Renal cortex interstitium (tissue), 15 donors: Measurements from ENCODE around the gene FKBP10. TPM values are rescaled to one million over a fixed set of nuclear protein-coding genes. Genes with fewer than 3 reads are reported as not detected.

Source experiments
- DNase-seq, 11 donors: peaks; one replicate each; pipeline ENCODE4 v3.0.0-alpha.2; 2013; ENCODE audit warnings: low read depth in 9 of 11, low spot score in 4 of 11; ENCODE audit errors: extremely low read depth in 1 of 11
- long read RNA-seq, 16 experiments: transcript quantifications; one replicate each; lab custom pipeline, GENCODE V29; 2026
- polyA plus RNA-seq, 3 donors: library from polyadenylated mRNA; unstranded; fragments of 120-200 nt; gene quantifications; one replicate each; pipeline ENCODE4 v1.2.1, GENCODE V29; 2013; ENCODE audit not compliant: insufficient read length in 3 of 3

FKBP10 gene, protein sequence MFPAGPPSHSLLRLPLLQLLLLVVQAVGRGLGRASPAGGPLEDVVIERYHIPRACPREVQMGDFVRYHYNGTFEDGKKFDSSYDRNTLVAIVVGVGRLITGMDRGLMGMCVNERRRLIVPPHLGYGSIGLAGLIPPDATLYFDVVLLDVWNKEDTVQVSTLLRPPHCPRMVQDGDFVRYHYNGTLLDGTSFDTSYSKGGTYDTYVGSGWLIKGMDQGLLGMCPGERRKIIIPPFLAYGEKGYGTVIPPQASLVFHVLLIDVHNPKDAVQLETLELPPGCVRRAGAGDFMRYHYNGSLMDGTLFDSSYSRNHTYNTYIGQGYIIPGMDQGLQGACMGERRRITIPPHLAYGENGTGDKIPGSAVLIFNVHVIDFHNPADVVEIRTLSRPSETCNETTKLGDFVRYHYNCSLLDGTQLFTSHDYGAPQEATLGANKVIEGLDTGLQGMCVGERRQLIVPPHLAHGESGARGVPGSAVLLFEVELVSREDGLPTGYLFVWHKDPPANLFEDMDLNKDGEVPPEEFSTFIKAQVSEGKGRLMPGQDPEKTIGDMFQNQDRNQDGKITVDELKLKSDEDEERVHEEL
- polyA plus RNA-seq: 100 to 1,000 TPM; 133 to 178 (median 165) TPM
- long read RNA-seq, donor 1, transcript FKBP10-201 (10 exons, 2,662 nt): major isoform, 13 of 55 reads
- long read RNA-seq, donor 1, partial matches to known transcripts: 35 of 55 reads
- long read RNA-seq, donor 1, other reads (novel, unspliced or antisense): 0 of 55 reads
- long read RNA-seq, donor 2, transcript FKBP10-201 (10 exons, 2,662 nt): major isoform, 21 of 81 reads
- long read RNA-seq, donor 2, partial matches to known transcripts: 55 of 81 reads
- long read RNA-seq, donor 2, other reads (novel, unspliced or antisense): 0 of 81 reads
- long read RNA-seq, donor 3, transcript FKBP10-201 (10 exons, 2,662 nt): major isoform, 38 of 84 reads
- long read RNA-seq, donor 3, partial matches to known transcripts: 40 of 84 reads
- long read RNA-seq, donor 3, other reads (novel, unspliced or antisense): 0 of 84 reads
- long read RNA-seq, donor 4, transcript FKBP10-201 (10 exons, 2,662 nt): major isoform, 26 of 50 reads
- long read RNA-seq, donor 4, partial matches to known transcripts: 19 of 50 reads
- long read RNA-seq, donor 4, other reads (novel, unspliced or antisense): 0 of 50 reads
- long read RNA-seq, donor 5: 0 reads
- long read RNA-seq, donor 6, transcript FKBP10-201 (10 exons, 2,662 nt): major isoform, 11 of 51 reads
- long read RNA-seq, donor 6, transcript FKBP10-204 (3 exons, 1,129 nt): minor isoform, 5 of 51 reads
- long read RNA-seq, donor 6, partial matches to known transcripts: 30 of 51 reads
- long read RNA-seq, donor 6, other reads (novel, unspliced or antisense): 0 of 51 reads
- long read RNA-seq, donor 7, transcript FKBP10-201 (10 exons, 2,662 nt): major isoform, 22 of 137 reads
- long read RNA-seq, donor 7, partial matches to known transcripts: 109 of 137 reads
- long read RNA-seq, donor 7, other reads (novel, unspliced or antisense): 0 of 137 reads
- long read RNA-seq, donor 8: 0 reads
- long read RNA-seq, donor 9, transcript FKBP10-201 (10 exons, 2,662 nt): major isoform, 26 of 49 reads
- long read RNA-seq, donor 9, partial matches to known transcripts: 20 of 49 reads
- long read RNA-seq, donor 9, other reads (novel, unspliced or antisense): 0 of 49 reads
- long read RNA-seq, donor 10, transcript FKBP10-201 (10 exons, 2,662 nt): major isoform, 14 of 33 reads
- long read RNA-seq, donor 10, partial matches to known transcripts: 15 of 33 reads
- long read RNA-seq, donor 10, other reads (novel, unspliced or antisense): 0 of 33 reads
- long read RNA-seq, donor 11, transcript FKBP10-201 (10 exons, 2,662 nt): major isoform, 20 of 59 reads
- long read RNA-seq, donor 11, partial matches to known transcripts: 8 of 59 reads
- long read RNA-seq, donor 11, other reads (novel, unspliced or antisense): 24 of 59 reads
- long read RNA-seq, donor 12, transcript FKBP10-201 (10 exons, 2,662 nt): major isoform, 5 of 12 reads
- long read RNA-seq, donor 12, partial matches to known transcripts: 5 of 12 reads
- long read RNA-seq, donor 12, other reads (novel, unspliced or antisense): 0 of 12 reads
- long read RNA-seq, donor 13: 0 reads
- long read RNA-seq, donor 14, transcript FKBP10-201 (10 exons, 2,662 nt): major isoform, 24 of 67 reads
- long read RNA-seq, donor 14, partial matches to known transcripts: 37 of 67 reads
- long read RNA-seq, donor 14, other reads (novel, unspliced or antisense): 0 of 67 reads
- long read RNA-seq, donor 15, transcript FKBP10-201 (10 exons, 2,662 nt): major isoform, 13 of 29 reads
- long read RNA-seq, donor 15, partial matches to known transcripts: 15 of 29 reads
- long read RNA-seq, donor 15, other reads (novel, unspliced or antisense): 0 of 29 reads
- long read RNA-seq, donor 16, transcript FKBP10-204 (3 exons, 1,129 nt): minor isoform, 13 of 482 reads
- long read RNA-seq, donor 16, transcript FKBP10-201 (10 exons, 2,662 nt): major isoform, 68 of 482 reads
- long read RNA-seq, donor 16, transcript FKBP10-207 (4 exons, 837 nt): minor isoform, 8 of 482 reads
- long read RNA-seq, donor 16, transcript FKBP10-205 (2 exons, 578 nt): minor isoform, 5 of 482 reads
- long read RNA-seq, donor 16, partial matches to known transcripts: 296 of 482 reads
- long read RNA-seq, donor 16, other reads (novel, unspliced or antisense): 92 of 482 reads

DNA sequence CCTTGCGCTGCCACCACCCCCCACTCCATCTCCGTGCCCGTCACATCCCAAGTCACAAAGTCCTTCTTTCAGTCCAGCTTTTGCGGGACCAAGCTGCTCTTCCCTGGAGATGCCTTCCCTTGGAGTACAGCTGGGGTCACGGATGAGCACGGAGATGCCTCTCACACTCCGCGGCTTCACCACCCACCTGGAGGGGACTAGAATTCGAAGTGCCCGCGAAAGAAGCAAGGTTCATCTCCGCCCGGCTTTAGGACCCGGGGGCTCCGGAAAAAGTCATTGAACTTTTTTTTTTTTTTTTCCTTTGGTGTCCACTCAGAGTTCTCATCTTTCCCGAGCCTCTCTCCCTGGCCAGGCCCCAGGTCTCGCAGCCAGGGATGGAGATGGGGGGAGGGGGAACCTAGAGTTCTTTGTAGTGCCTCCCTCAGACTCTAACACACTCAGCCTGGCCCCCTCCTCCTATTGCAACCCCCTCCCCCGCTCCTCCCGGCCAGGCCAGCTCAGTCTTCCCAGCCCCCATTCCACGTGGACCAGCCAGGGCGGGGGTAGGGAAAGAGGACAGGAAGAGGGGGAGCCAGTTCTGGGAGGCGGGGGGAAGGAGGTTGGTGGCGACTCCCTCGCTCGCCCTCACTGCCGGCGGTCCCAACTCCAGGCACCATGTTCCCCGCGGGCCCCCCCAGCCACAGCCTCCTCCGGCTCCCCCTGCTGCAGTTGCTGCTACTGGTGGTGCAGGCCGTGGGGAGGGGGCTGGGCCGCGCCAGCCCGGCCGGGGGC lies at the start of gene FKBP10:
FKBP10 (plus strand) TSS at position 624 of the 771 bp plus-strand sequence; CDS start at position 655, 31 bp downstream.
- DNase-seq: peak; percentile 81 to 93 (median 86)

- no peak for DNase-seq
Observed at GRCh38 chr17:41763327-41763726, 49.5 kb upstream of the FKBP10 start.

DNA sequence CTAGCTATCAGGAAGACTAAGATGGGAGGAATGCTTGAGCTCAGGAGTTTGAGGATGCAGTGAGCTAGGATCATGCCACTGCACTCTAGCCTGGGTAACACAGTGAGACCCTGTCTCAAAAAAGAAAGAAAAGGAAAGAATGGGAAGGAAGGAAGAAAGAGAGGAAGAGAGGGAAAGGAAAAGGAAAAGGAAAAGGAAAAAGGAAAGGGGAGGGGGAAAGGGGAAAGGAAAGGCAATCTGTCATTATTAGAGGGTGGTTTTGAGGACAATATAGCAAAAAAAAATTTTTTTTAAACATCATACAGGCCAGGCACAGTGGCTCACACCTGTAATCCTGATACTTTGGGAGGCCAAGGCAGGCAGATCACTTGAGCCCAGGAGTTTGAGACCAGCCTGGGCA lies 46.7 kb upstream of the FKBP10 start:
- DNase-seq: no peak

DNA sequence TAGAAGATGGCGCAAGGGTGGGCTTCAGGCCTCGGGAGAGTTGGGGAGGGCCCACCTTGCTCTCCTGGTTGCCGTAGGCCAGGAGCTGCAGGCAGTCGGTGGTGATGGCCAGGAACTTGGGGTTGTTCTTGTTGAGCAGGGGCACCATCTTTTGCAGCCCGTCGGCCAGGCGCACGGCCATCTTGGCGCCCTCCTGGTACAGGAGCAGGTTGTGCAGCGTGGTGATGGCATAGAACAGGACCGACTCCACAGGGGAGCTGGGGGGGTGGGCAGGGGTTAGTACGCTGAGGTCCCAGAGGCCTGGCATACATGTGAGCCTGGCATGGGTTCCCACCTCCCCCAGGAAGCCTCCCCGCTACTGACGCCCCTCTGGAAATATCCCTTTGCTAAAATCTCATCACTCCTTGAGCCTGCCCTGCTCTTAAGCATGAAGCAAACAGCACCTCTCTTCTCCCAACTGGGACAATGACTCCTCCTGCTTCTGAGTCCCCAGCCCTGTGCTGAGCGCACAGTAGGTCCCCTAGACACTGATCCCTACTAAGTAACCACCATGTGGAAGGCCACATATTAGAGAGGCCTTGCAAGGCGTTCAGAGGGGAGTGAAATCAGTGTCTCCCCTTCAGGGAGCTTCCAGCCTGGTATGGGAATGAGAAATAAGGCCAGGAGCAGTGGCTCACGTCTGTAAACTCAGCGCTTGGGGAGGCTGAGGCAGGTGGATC lies 45.3 kb upstream of the FKBP10 start:
- DNase-seq: no peak

- no peak for DNase-seq
Observed at GRCh38 chr17:41768682-41769288, 44.0 kb upstream of the FKBP10 start.

DNA sequence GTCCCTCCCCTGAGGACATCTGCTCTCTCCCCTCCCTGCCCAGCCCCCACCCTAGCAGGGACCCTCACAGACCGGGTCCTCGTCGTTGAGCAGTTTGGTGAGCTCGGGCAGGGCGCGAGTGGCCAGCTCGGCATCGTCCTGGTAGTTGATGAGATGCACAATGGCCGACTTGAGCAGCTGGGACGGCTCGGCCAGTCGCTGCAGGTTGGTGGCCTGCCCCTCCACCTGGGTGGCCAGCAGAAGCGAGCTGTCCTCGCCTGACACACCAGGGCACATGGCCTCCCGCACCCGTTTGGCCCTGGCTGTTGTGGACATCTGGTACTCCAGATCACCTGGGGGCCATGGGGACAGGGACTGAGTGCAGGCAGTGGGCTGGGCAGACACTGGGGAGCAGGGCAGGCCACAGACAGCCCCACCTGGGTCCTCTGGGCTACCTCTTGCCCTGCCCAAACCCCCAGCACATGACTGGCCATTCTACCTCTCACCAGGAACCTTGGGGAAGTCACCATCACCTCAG lies 43.4 kb upstream of the FKBP10 start:
- DNase-seq: no peak

DNA sequence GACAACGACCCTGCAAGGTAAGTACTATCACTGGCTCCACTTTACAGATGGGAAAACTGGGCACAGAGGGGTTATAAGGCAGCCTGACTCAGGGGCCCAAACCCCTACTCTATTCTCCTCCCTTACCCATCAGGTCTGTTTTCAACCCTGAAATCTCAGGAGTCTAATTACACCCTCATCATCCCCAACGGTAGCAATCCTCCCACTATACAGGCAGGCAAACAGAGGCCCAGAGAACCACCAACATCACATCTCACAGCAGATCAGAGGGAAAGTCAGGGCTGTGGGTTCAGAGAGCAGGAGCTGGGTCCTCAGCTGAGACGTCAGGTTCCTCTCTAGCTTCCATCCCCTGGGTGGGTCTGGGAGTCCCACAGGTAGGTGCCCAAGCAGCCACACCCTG lies 42.8 kb upstream of the FKBP10 start:
- DNase-seq: no peak

DNA sequence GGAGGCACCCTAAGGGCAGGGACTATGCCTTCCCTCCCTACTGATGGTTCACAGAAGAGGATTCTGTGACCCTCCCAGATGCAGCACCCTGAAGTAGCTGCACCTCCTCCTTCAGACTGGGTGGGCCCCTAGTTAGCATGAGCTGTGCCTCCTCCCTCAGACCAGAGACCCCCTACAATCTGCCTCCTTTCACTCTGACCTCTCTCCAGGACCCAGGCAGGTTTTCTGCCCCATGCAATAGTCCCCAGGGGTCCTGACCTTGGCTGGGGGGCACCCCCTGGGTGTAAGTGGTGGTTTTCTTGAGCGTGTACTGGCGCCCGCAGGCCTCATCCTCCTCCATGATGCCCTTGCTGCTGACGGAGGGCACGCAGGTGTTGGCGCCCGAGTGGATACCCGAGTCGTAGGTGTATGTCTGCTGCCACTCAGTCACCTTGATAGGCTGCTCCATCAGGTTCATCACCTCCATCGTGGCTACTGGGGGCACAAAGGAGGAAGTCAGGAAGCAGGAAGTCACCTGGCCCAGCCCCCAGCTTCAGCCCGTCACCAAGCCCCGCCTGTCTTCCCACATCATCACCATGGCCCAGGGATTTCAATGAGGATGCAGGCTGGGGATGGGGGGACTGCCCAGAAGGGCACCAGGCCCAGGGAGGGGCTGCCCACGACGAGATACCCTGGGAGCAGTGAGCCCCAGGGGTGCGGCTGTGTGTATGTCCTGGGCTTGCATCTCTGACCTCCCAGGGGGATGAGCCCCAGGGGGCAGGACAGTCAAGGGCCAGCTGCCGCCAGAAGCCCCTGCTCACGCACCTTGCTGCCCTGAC lies 41.2 kb upstream of the FKBP10 start:
- DNase-seq: no peak

- no peak for DNase-seq
Observed at GRCh38 chr17:41772218-41772585, 40.6 kb upstream of the FKBP10 start.

- DNase-seq: no peak
Observed at GRCh38 chr17:41772586-41773189, 40.1 kb upstream of the FKBP10 start.

DNA sequence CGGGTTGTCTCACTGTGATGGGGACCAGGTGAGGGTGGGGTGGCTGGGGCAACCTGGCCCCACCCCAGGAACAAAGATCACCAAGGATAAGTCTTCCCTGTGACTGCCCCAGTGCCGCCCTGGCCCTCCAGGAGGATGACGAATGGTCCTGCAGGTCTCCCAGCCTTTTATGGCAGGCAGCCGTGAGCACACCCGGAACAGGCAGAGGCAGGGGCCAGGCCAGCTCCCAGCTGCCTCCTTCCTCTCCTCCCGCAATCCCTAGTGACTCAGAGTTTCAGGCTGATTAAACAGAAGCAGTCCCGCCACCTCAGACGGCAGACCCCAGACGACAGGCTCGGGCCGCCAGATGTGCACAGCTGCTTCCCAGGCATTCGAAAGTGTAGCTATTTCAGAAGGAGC lies 39.6 kb upstream of the FKBP10 start:
- peak in 2 of 11 donors; percentile 75 to 79 for DNase-seq

DNA sequence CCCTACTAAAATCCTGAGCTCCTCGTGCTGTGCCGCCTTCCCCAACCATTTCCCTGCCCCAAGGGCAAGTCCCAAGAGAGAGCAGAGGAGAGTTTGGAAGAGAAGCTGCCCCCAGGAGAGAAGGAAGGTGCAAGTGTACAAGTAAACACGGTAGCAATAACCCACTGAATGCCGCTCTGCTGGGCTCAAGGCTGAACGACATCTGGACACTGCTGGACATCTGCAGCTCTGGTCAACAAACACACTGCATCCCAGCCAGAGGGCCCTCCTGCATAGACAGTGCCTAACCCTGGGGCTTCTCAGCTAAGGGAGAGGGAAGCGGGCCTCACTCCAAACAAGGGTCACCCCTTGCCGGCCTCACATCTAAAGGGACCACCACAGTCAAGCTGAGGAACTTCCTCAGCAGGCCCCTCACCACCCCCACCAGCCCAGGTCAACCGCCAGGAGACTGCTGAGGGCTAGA lies 39.0 kb upstream of the FKBP10 start:
- DNase-seq: no peak
